ENCODE data around the gene HRH4.
A peak's percentile ranks its signal among the peaks of the same experiment; 100 is the strongest.

Gene HRH4

GRCh38 chr18:24460388-24460787 is at the start of gene HRH4:
Gene HRH4 (plus strand): TSS chr18:24460637. CDS start chr18:24460729, 92 bp downstream.
- no peak for DNase-seq

GRCh38 chr18:24413148-24413547 is 47.3 kb upstream of the HRH4 start:
- DNase-seq, result no peak

GRCh38 chr18:24414349-24415003 is 46.0 kb upstream of the HRH4 start:
- DNase-seq, result no peak

- no peak for DNase-seq
Observed at GRCh38 chr18:24417480-24417879, 43.0 kb upstream of the HRH4 start.

GRCh38 chr18:24420551-24420950 is 39.9 kb upstream of the HRH4 start:
- DNase-seq, result no peak

GRCh38 chr18:24421831-24422230 is 38.6 kb upstream of the HRH4 start:
- no peak for DNase-seq

GRCh38 chr18:24426073-24426397 is 34.4 kb upstream of the HRH4 start:
- no peak for DNase-seq

GRCh38 chr18:24426398-24427294 is 33.8 kb upstream of the HRH4 start, which contains the start of gene IMPACT:
Gene IMPACT (plus strand): TSS chr18:24426670. CDS start chr18:24426757, 87 bp downstream.
- peak; percentile 76 for DNase-seq

- no peak for DNase-seq
Observed at GRCh38 chr18:24427484-24427883, 33.0 kb upstream of the HRH4 start.

- no peak for DNase-seq
Observed at GRCh38 chr18:24428709-24429108, 31.7 kb upstream of the HRH4 start.

- DNase-seq, result no peak
Observed at GRCh38 chr18:24429188-24429587, 31.2 kb upstream of the HRH4 start.

- DNase-seq, result no peak
Observed at GRCh38 chr18:24432618-24433017, 27.8 kb upstream of the HRH4 start.

GRCh38 chr18:24436939-24437338 is 23.5 kb upstream of the HRH4 start:
- DNase-seq, result no peak

GRCh38 chr18:24443870-24444269 is 16.6 kb upstream of the HRH4 start:
- no peak for DNase-seq

- DNase-seq, result no peak
Observed at GRCh38 chr18:24446453-24446852, 14.0 kb upstream of the HRH4 start.

- no peak for DNase-seq
Observed at GRCh38 chr18:24446953-24447538, 13.4 kb upstream of the HRH4 start.

GRCh38 chr18:24447961-24448360 is 12.5 kb upstream of the HRH4 start:
- no peak for DNase-seq

GRCh38 chr18:24456549-24456948 is 3.9 kb upstream of the HRH4 start:
- DNase-seq, result no peak

- no peak for DNase-seq
Observed at GRCh38 chr18:24459772-24460171, 665 bp upstream of the HRH4 start.

- DNase-seq, result no peak
Observed at GRCh38 chr18:24461996-24462395, 1.6 kb downstream of the HRH4 start.

- no peak for DNase-seq
Observed at GRCh38 chr18:24462838-24463775, 2.7 kb downstream of the HRH4 start.

- no peak for DNase-seq
Observed at GRCh38 chr18:24465486-24465885, 5.0 kb downstream of the HRH4 start.

- no peak for DNase-seq
Observed at GRCh38 chr18:24466771-24467170, 6.3 kb downstream of the HRH4 start.

Data from activated CD4-positive, alpha-beta T cell treated with anti-CD3 and anti-CD28 coated beads, Interleukin-2, amount 50 U/mL, for 1 hour (primary cell).